WTC11 (cell line): Measurements from ENCODE around the gene TAF4. TPM values are rescaled to one million over a fixed set of nuclear protein-coding genes. Genes with fewer than 3 reads are reported as not detected.

Experiments used
- ATAC-seq: fragments of 200-7000 bp; cut with Tn5 transposase; 2 replicates; pipeline ENCODE4 v1.10.0; 2021; ENCODE audit warnings: mild to moderate bottlenecking, moderate library complexity
- CTCF ChIA-PET: fragments of 300-600 bp; sonication (Branson Sonifier 250); formaldehyde crosslinking; loops from one replicate; lab custom pipeline; 2021; ENCODE audit warnings: antibody characterized with exemption; lab: Charles Lee
- POLR2A ChIA-PET: fragments of 350-600 bp; sonication (Branson Sonifier 250); formaldehyde crosslinking; loops from one replicate; lab custom pipeline; 2021; ENCODE audit warnings: antibody characterized with exemption; lab: Charles Lee
- DNase-seq: peaks from one replicate; pipeline ENCODE4 v3.0.0; 2021; ENCODE audit warnings: low spot score
- H3K27ac Mint-ChIP-seq: 2 replicates; pipeline ENCODE4 v1.8.0; 2021; ENCODE audit warnings: mixed read lengths
- H3K27me3 Mint-ChIP-seq: 2 replicates; pipeline ENCODE4 v1.8.0; 2021; ENCODE audit warnings: low read depth, mild to moderate bottlenecking, moderate library complexity, mixed read lengths
- H3K36me3 Mint-ChIP-seq: 2 replicates; pipeline ENCODE4 v1.8.0; 2021; ENCODE audit warnings: mixed read lengths
- H3K4me1 Mint-ChIP-seq: 2 replicates; pipeline ENCODE4 v1.8.0; 2022; ENCODE audit warnings: mixed read lengths
- H3K4me3 Mint-ChIP-seq: 2 replicates; pipeline ENCODE4 v1.8.0; 2021; ENCODE audit warnings: mild to moderate bottlenecking, moderate library complexity, mixed read lengths
- H3K9me3 Mint-ChIP-seq: 2 replicates; pipeline ENCODE4 v1.8.0; 2021; ENCODE audit warnings: mixed read lengths
- ARID4B ChIP-seq: sonication (generic); formaldehyde crosslinking; IDR thresholded peaks from 2 replicates; pipeline ENCODE4 v1.8.0; 2023; ENCODE audit warnings: missing genetic modification reagents, mild to moderate bottlenecking, borderline replicate concordance
- ATF1 ChIP-seq: sonication (generic); formaldehyde crosslinking; IDR thresholded peaks from 2 replicates; pipeline ENCODE4 v1.8.1; 2023; ENCODE audit warnings: mild to moderate bottlenecking, moderate library complexity, missing genetic modification reagents
- ATF6 ChIP-seq: sonication (generic); formaldehyde crosslinking; IDR thresholded peaks from 2 replicates; pipeline ENCODE4 v1.8.1; 2023; ENCODE audit warnings: mild to moderate bottlenecking, missing genetic modification reagents
- E2F1 ChIP-seq: sonication (generic); formaldehyde crosslinking; IDR thresholded peaks from 2 replicates; pipeline ENCODE4 v1.8.0; 2022; ENCODE audit warnings: mild to moderate bottlenecking, missing genetic modification reagents
- ERG ChIP-seq: fragments of 250-450 bp; sonication (Bioruptor Pico); IDR thresholded peaks from 2 replicates; pipeline ENCODE4 v1.8.0; 2021; ENCODE audit warnings: mild to moderate bottlenecking
- FOXJ3 ChIP-seq: sonication (generic); formaldehyde crosslinking; IDR thresholded peaks from 2 replicates; pipeline ENCODE4 v1.9.0; 2021; ENCODE audit warnings: missing genetic modification reagents, mild to moderate bottlenecking, borderline replicate concordance
- GRHL2 ChIP-seq: fragments of 250-450 bp; sonication (Bioruptor Pico); IDR thresholded peaks from 2 replicates; pipeline ENCODE4 v1.8.0; 2022; ENCODE audit warnings: mild to moderate bottlenecking, moderate library complexity; ENCODE audit not compliant: insufficient replicate concordance, severe bottlenecking
- GTF2I ChIP-seq: fragments of 250-450 bp; sonication (Bioruptor Pico); conservative IDR thresholded peaks from 2 replicates; pipeline ENCODE4 v1.4.0; 2021; ENCODE audit warnings: mild to moderate bottlenecking
- IRF1 ChIP-seq: sonication (generic); formaldehyde crosslinking; IDR thresholded peaks from 2 replicates; pipeline ENCODE4 v1.8.0; 2023; ENCODE audit warnings: missing genetic modification reagents
- JAZF1 ChIP-seq: fragments of 250-450 bp; sonication (Bioruptor Pico); IDR thresholded peaks from 2 replicates; pipeline ENCODE4 v1.9.0; 2021; ENCODE audit warnings: moderate library complexity, mild to moderate bottlenecking, inconsistent platforms
- NFATC4 ChIP-seq: fragments of 250-450 bp; sonication (Bioruptor Pico); IDR thresholded peaks from 2 replicates; pipeline ENCODE4 v1.9.0; 2021; ENCODE audit warnings: mild to moderate bottlenecking
- PREB ChIP-seq: sonication (generic); formaldehyde crosslinking; IDR thresholded peaks from 2 replicates; pipeline ENCODE4 v1.8.1; 2022; ENCODE audit warnings: mild to moderate bottlenecking, missing genetic modification reagents, moderate library complexity, borderline replicate concordance
- RORB ChIP-seq: fragments of 250-450 bp; sonication (Bioruptor Pico); IDR thresholded peaks from 2 replicates; pipeline ENCODE4 v1.9.0; 2021; ENCODE audit warnings: mild to moderate bottlenecking
- SMAD3 ChIP-seq: sonication (generic); formaldehyde crosslinking; IDR thresholded peaks from 2 replicates; pipeline ENCODE4 v1.8.0; 2022; ENCODE audit warnings: missing genetic modification reagents, mild to moderate bottlenecking, borderline replicate concordance
- TP53 ChIP-seq: sonication (generic); formaldehyde crosslinking; IDR thresholded peaks from 2 replicates; pipeline ENCODE4 v1.8.1; 2023; ENCODE audit warnings: mild to moderate bottlenecking, missing genetic modification reagents
- ZNF121 ChIP-seq: sonication (generic); formaldehyde crosslinking; IDR thresholded peaks from 2 replicates; pipeline ENCODE4 v1.8.0; 2023; ENCODE audit warnings: missing genetic modification reagents
- ZNF396 ChIP-seq: fragments of 250-450 bp; sonication (Bioruptor Pico); IDR thresholded peaks from 2 replicates; pipeline ENCODE4 v1.8.0; 2021; ENCODE audit warnings: mild to moderate bottlenecking, moderate library complexity, borderline replicate concordance
- ZNF425 ChIP-seq: fragments of 250-450 bp; sonication (Bioruptor Pico); conservative IDR thresholded peaks from 2 replicates; pipeline ENCODE4 v1.9.0; 2021; ENCODE audit warnings: mild to moderate bottlenecking
- ZNF512 ChIP-seq: sonication (generic); formaldehyde crosslinking; IDR thresholded peaks from 2 replicates; pipeline ENCODE4 v1.8.1; 2022; ENCODE audit warnings: missing genetic modification reagents, borderline replicate concordance
- total RNA-seq: library from RNA; stranded (reverse); gene quantifications from 3 replicates; pipeline ENCODE4 v1.2.3, GENCODE V29; 2021

The TAF4 gene
- total RNA-seq, 1 experiment from 2014 or later = 34.4 TPM

GRCh38 chr20:61989741-61990140, 75.9 kb downstream of the TAF4 start:
- Mint-ChIP-seq H3K9me3 (peaks cover 9% of the 10 kb centered on the region), H3K4me3 (no peak overlapping the region), H3K27me3 (no peaks in the 10 kb centered on the region), H3K36me3 (peaks cover 76% of the 10 kb centered on the region)
- ATAC-seq = no peak
- CTCF ChIA-PET = no interaction called here
- no peak for TF ChIP-seq ZNF425 (CRISPR knock-in tag)
- TF ChIP-seq ZNF396 (CRISPR knock-in tag) = no peak
- TF ChIP-seq GTF2I = no peak
- no peak for TF ChIP-seq TP53 (CRISPR knock-in tag)
- TF ChIP-seq JAZF1 = no peak
- TF ChIP-seq E2F1 (CRISPR knock-in tag) = no peak
- no peak for TF ChIP-seq ARID4B (CRISPR knock-in tag)
- TF ChIP-seq ZNF121 (CRISPR knock-in tag) = no peak
- no peak for TF ChIP-seq FOXJ3 (CRISPR knock-in tag)
- no peak for TF ChIP-seq ATF1 (CRISPR knock-in tag)
- no peak for TF ChIP-seq SMAD3 (CRISPR knock-in tag)
- no peak for TF ChIP-seq ERG (CRISPR knock-in tag)
- no peak for TF ChIP-seq ATF6 (CRISPR knock-in tag)
- TF ChIP-seq GRHL2 (CRISPR knock-in tag) = no peak
- TF ChIP-seq, all 79 proteins: peak for 0
- POLR2A ChIA-PET = interaction anchor here (0.6 kb wide), 1 partner anchor 85 kb away, joined by 9 read pairs; no protein-coding TSS in a partner anchor
- DNase-seq = no peak
- H3K4me1 Mint-ChIP-seq = no peaks in the 10 kb centered on the region
- no peak overlapping the region for H3K27ac Mint-ChIP-seq

GRCh38 chr20:61988665-61989064, 77.0 kb downstream of the TAF4 start:
- Mint-ChIP-seq H3K27me3 (no peaks in the 10 kb centered on the region), H3K4me3 (no peak overlapping the region), H3K4me1 (no peaks in the 10 kb centered on the region), H3K9me3 (peaks cover 9% of the 10 kb centered on the region), H3K36me3 (peaks cover 72% of the 10 kb centered on the region), H3K27ac (no peak overlapping the region)
- POLR2A ChIA-PET = no interaction called here
- CTCF ChIA-PET = no interaction called here
- DNase-seq (no peak), ATAC-seq (no peak)
- TF ChIP-seq NFATC4 (CRISPR knock-in tag) (no peak), ERG (CRISPR knock-in tag) (no peak), IRF1 (CRISPR knock-in tag) (no peak), ZNF512 (CRISPR knock-in tag) (no peak), RORB (CRISPR knock-in tag) (no peak), PREB (CRISPR knock-in tag) (no peak)
